Mesothelial cell of epicardium (in vitro differentiated cells): Measurements from ENCODE around the gene AGAP3. TPM values are rescaled to one million over a fixed set of nuclear protein-coding genes. Genes with fewer than 3 reads are reported as not detected.

Experiments used
- DNase-seq, 2 experiments: peaks; one replicate each; pipeline ENCODE4 v3.0.0; 2021; ENCODE audit warnings: low spot score in 2 of 2; ENCODE audit not compliant: unreplicated experiment in 2 of 2
- H3K27ac Mint-ChIP-seq: 2 replicates; pipeline ENCODE4 v1.8.0; 2021; ENCODE audit warnings: mixed read lengths
- H3K27me3 Mint-ChIP-seq: 2 replicates; pipeline ENCODE4 v1.8.0; 2021; ENCODE audit warnings: low read depth, mixed read lengths
- H3K36me3 Mint-ChIP-seq: 2 replicates; pipeline ENCODE4 v1.8.0; 2021; ENCODE audit warnings: mixed read lengths
- H3K4me1 Mint-ChIP-seq: 2 replicates; pipeline ENCODE4 v1.8.0; 2021; ENCODE audit warnings: mixed read lengths
- H3K4me3 Mint-ChIP-seq: 2 replicates; pipeline ENCODE4 v1.8.0; 2021; ENCODE audit warnings: mild to moderate bottlenecking, moderate library complexity, mixed read lengths
- H3K9me3 Mint-ChIP-seq: 2 replicates; pipeline ENCODE4 v1.8.0; 2021; ENCODE audit warnings: mixed read lengths
- CTCF ChIP-seq: fragments of 200-600 bp; sonication (generic); IDR thresholded peaks from one replicate; pipeline ENCODE4 v1.5.0; 2021; ENCODE audit warnings: antibody characterized with exemption; ENCODE audit not compliant: unreplicated experiment
- total RNA-seq: library from RNA; stranded (reverse); gene quantifications from 3 replicates; pipeline ENCODE4 v1.2.1, GENCODE V29; 2021

Gene AGAP3
- total RNA-seq, 1 donor from 2014 or later: 134 TPM

DNA sequence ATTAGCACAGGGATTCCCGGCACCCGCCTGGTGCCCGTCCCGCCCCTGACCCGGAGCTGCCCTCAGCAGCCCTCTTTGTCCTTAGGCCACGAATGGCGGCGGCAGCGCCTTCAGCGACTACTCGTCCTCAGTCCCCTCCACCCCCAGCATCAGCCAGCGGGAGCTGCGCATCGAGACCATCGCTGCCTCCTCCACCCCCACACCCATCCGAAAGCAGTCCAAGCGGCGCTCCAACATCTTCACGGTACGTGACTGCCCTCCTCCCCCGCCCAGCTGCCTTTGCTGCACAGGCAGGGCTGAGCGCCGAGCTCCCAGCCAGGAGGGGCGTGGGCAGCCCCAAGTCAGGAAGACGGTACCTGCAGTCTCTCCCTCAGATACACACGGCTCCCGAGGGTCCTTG is 33.6 kb downstream of the AGAP3 start:
- no peak for TF ChIP-seq CTCF
- peaks cover 35% of the 10 kb centered on the region for H3K36me3 Mint-ChIP-seq
- H3K9me3 Mint-ChIP-seq: no peaks in the 10 kb centered on the region
- no peaks in the 10 kb centered on the region for H3K27me3 Mint-ChIP-seq
- no peak overlapping the region for H3K27ac Mint-ChIP-seq
- DNase-seq: no peak
- no peak overlapping the region for H3K4me3 Mint-ChIP-seq
- H3K4me1 Mint-ChIP-seq: peaks cover 18% of the 10 kb centered on the region

DNA sequence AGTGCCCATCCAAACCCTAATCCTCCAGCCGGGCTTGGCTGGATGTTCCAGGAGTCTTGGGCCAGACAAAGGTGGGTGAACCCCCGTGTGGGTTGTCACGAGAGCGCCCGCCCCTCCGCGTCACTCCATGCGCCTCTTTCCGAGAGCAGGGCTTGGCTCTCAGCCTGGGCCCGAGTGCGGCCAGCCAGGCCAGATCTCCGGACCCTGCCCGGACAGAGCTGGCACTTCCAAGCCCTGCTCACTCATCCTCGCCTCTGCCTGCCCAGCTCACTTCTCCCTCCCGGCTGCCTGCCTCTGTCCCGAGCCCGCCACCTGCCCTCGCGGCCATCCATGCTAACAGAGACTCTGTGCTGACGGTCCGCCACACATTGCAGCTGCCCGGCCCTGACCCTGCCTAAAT is 34.6 kb downstream of the AGAP3 start:
- Mint-ChIP-seq H3K27me3 (peaks cover 2% of the 10 kb centered on the region), H3K4me3 (no peak overlapping the region), H3K36me3 (peaks cover 35% of the 10 kb centered on the region)

GRCh38 chr7:151121380-151122170 is 35.3 kb downstream of the AGAP3 start:
- H3K9me3 Mint-ChIP-seq: no peaks in the 10 kb centered on the region
- TF ChIP-seq CTCF: no peak
- H3K4me1 Mint-ChIP-seq: peaks cover 16% of the 10 kb centered on the region
- peaks cover 35% of the 10 kb centered on the region for H3K36me3 Mint-ChIP-seq
- H3K27ac Mint-ChIP-seq: no peak overlapping the region
- no peak overlapping the region for H3K4me3 Mint-ChIP-seq
- DNase-seq: no peak
- peaks cover 2% of the 10 kb centered on the region for H3K27me3 Mint-ChIP-seq

More for the DNA sequence above, 34.6 kb downstream of the AGAP3 start:
- TF ChIP-seq CTCF: no peak
- no peaks in the 10 kb centered on the region for H3K9me3 Mint-ChIP-seq
- peaks cover 20% of the 10 kb centered on the region for H3K4me1 Mint-ChIP-seq
- no peak overlapping the region for H3K27ac Mint-ChIP-seq
- no peak for DNase-seq

DNA sequence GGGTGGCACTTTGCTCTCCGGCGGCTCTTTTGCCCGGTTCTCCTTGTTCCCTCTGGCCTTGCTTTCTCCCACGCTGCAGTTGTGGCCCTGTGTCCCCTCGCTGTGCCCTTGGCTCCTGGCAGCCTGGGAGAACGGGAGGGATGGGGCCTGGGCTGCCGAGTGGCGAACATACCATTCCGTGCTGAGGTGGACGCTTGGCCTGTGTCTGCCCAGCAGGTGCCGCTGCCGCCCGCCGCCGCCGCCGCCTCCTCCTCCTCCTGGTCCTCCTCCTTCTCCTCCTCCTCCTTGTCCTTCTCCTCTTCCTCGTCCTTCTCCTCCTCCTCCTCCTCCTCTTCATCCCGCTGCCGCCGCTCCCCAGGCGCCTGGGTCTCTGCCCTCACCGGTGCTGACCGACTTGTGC is 36.0 kb downstream of the AGAP3 start:
- TF ChIP-seq CTCF: no peak
- peaks cover 2% of the 10 kb centered on the region for H3K27me3 Mint-ChIP-seq
- no peak overlapping the region for H3K4me3 Mint-ChIP-seq
- H3K4me1 Mint-ChIP-seq: peaks cover 14% of the 10 kb centered on the region
- H3K27ac Mint-ChIP-seq: no peak overlapping the region
- peaks cover 35% of the 10 kb centered on the region for H3K36me3 Mint-ChIP-seq
- DNase-seq: no peak
- no peaks in the 10 kb centered on the region for H3K9me3 Mint-ChIP-seq

GRCh38 chr7:151122796-151123157 is 36.5 kb downstream of the AGAP3 start:
- no peak overlapping the region for H3K4me3 Mint-ChIP-seq
- peaks cover 2% of the 10 kb centered on the region for H3K27me3 Mint-ChIP-seq
- DNase-seq: no peak
- TF ChIP-seq CTCF: no peak
- H3K4me1 Mint-ChIP-seq: peaks cover 17% of the 10 kb centered on the region
- no peak overlapping the region for H3K27ac Mint-ChIP-seq
- H3K9me3 Mint-ChIP-seq: no peaks in the 10 kb centered on the region
- H3K36me3 Mint-ChIP-seq: peaks cover 37% of the 10 kb centered on the region
